Heart left ventricle (tissue), 16 donors: ENCODE results near the gene CAPN9. TPM values are rescaled to one million over a fixed set of nuclear protein-coding genes. Genes with fewer than 3 reads are reported as not detected.

Experiments
- ATAC-seq, 4 donors: fragments of 200-7000 bp; cut with Tn5 transposase; one replicate each; pipeline ENCODE4 v1.9.1; 2020 to 2022; ENCODE audit warnings: moderate library complexity in 4 of 4, mild to moderate bottlenecking in 3 of 4, moderate number of reproducible peaks in 1 of 4
- DNase-seq, 5 donors: peaks; one replicate each; pipeline ENCODE4 v3.0.0-alpha.2; 2020
- H3K27ac ChIP-seq, 12 donors: fragments of 200-600 bp; sonication (generic) in 4 of 12; one replicate each; pipeline versions ENCODE4 v1.5.0 to v1.8.0; 2016 to 2022; ENCODE audit warnings: mild to moderate bottlenecking in 2 of 12
- H3K27me3 ChIP-seq, 9 donors: fragments of 200-600 bp; sonication (generic) in 2 of 9; one replicate each; pipeline versions ENCODE4 v1.5.1 to v1.8.0; 2016 to 2022; ENCODE audit warnings: mild to moderate bottlenecking in 3 of 9
- H3K36me3 ChIP-seq, 9 donors: fragments of 200-600 bp; sonication (generic) in 2 of 9; one replicate each; pipeline versions ENCODE4 v1.5.0 to v1.8.0; 2018 to 2022; ENCODE audit warnings: mild to moderate bottlenecking in 2 of 9
- H3K4me1 ChIP-seq, 12 donors: fragments of 200-600 bp; sonication (generic) in 4 of 12; one replicate each; pipeline versions ENCODE4 v1.5.0 to v1.8.0; 2016 to 2022; ENCODE audit warnings: mild to moderate bottlenecking in 3 of 12
- H3K4me3 ChIP-seq, 12 donors: fragments of 200-600 bp; sonication (generic) in 4 of 12; one replicate each; pipeline versions ENCODE4 v1.5.0 to v1.8.0; 2017 to 2022; ENCODE audit warnings: mild to moderate bottlenecking in 9 of 12, moderate library complexity in 4 of 12
- H3K9me3 ChIP-seq, 12 donors: fragments of 200-600 bp; sonication (generic) in 4 of 12; one replicate each; pipeline versions ENCODE4 v1.5.0 to v1.8.0; 2016 to 2022; ENCODE audit warnings: mild to moderate bottlenecking in 1 of 12
- CTCF ChIP-seq, 12 donors: fragments of 200-600 bp; sonication (generic) in 4 of 12; IDR thresholded peaks; one replicate each; pipeline versions ENCODE4 v1.5.0 to v1.8.0; 2018 to 2022; ENCODE audit warnings: antibody characterized with exemption in 12 of 12, mild to moderate bottlenecking in 5 of 12
- POLR2A ChIP-seq, 2 donors: fragments of 450-650 bp; IDR thresholded peaks; one replicate each; pipeline ENCODE4 v1.6.1; 2017; ENCODE audit warnings: antibody characterized with exemption in 2 of 2, mild to moderate bottlenecking in 2 of 2, moderate library complexity in 2 of 2
- WGBS, 4 donors: extraction: QIAGEN DNeasy Blood & Tissue Kit in 2 of 4; methylation state at CpG; one replicate each; pipeline versions ENCODE4 v1.1.5 to v1.1.7; 2013 to 2018; 5-methylcytosine and 5-hydroxymethylcytosine counted together
- intact Hi-C, 10 donors: fragments of 100-400 bp; cut with DNase I; formaldehyde crosslinking; loops; one replicate each; pipeline versions ENCODE4 v1.11.1 to v1.14.2; 2022
- polyA plus RNA-seq, 2 donors: library from polyadenylated mRNA; stranded (reverse); fragments of 200-250 nt; gene quantifications; one replicate each; pipeline ENCODE4 v1.2.3, GENCODE V29; 2013
- total RNA-seq, 9 donors: library from RNA; depleted of rRNA in 2 of 9; stranded (reverse); fragments of >200 nt in 2 of 9; fragmentation: NEBNext Ultra II Directional in 3 of 9; extraction: Animal tissue kit (Norgen Biotek cat#: 25700) in 3 of 9; gene quantifications; one replicate each; pipeline versions ENCODE4 v1.1.0 to v1.2.4, GENCODE V29; 2016 to 2023
- donor health status: ischemic (EF 13 %, LVEDD 7.1; RV severe dilation, severe dysfunction).
- donor health status: healthy with polysubstance abuse.
- donor health status: DM: no; HTN: yes; CAD: no.
- donor health status: DM: no; HTN: no; CAD: no.
- donor health status: ischemic (EF 25% LVEDD 6.9; RV normal size, moderate dysfunction).
- donor health status: ischemic (EF 25% LVEDD 5.7; RV mildly dilated, moderate dysfunction).
- donor health status: healthy.
- donor health status: DM: yes; HTN: yes; CAD: no.
- donor health status: ischemic (EF 35%, LVEDD 5.7; RV mildly dilated, moderate dysfunction).
- donor health status: nonischemic (EF 11% LVEDD 7.7; RV severe dilation, severe dysfunction).
- donor health status: DM: yes; HTN: yes; CAD: no.
- donor health status: PGD.
- donor health status: ischemic (EF 29% LVEDD 5.4; RV normal size, mild dysfunction).
- donor health status: nonischemic (EF 23%, LVEDD 6.1; RV moderate dilation, normal function).

Gene CAPN9
- total and polyA plus RNA-seq, 11 donors = 0.04 to 0.31 (median 0.17) TPM; not detected in 7

- Histone ChIP-seq H3K36me3 (no peaks in the 10 kb centered on the region), H3K4me3 (peak overlapping the region in 3 of 12 donors; percentile 8 to 35 (median 20)), H3K4me1 (peaks cover 0 to 32% (median 2%) of the 10 kb centered on the region in 12 donors), H3K27me3 (no peaks in the 10 kb centered on the region), H3K27ac (peak overlapping the region in 4 of 12 donors; percentile 11 to 70 (median 38)), H3K9me3 (no peaks in the 10 kb centered on the region)
- ATAC-seq (no peak), DNase-seq (no peak)
- WGBS, 4 donors = 62 to 75% (median 69%) methylated on average over 4 to 5 of the region's 5 CpGs
- intact Hi-C loops = no loop called here
- TF ChIP-seq CTCF (IDR thresholded peaks at IDR 0.05) (no peak), POLR2A (IDR thresholded peaks at IDR 0.05) (no peak)
Observed at GRCh38 chr1:230753191-230753585, 6.0 kb downstream of the CAPN9 start.

- intact Hi-C loops = no loop called here
- peak in 4 of 5 donors; percentile 45 to 69 (median 58) for DNase-seq
- Histone ChIP-seq H3K4me3 (peak overlapping the region in 3 of 12 donors; percentile 8 to 35 (median 20)), H3K27ac (peak overlapping the region in 4 of 12 donors; percentile 11 to 70 (median 38)), H3K36me3 (no peaks in the 10 kb centered on the region), H3K9me3 (no peaks in the 10 kb centered on the region), H3K4me1 (peaks cover 0 to 32% (median 2%) of the 10 kb centered on the region in 12 donors), H3K27me3 (no peaks in the 10 kb centered on the region)
- peak in 3 of 4 donors; percentile 42 to 81 (median 66) for ATAC-seq
- WGBS, 4 donors = 26 to 46% (median 37%) methylated on average over 24 of the region's 24 CpGs
- TF ChIP-seq CTCF (IDR thresholded peaks at IDR 0.05) = no peak
Observed at GRCh38 chr1:230753586-230754251, 6.5 kb downstream of the CAPN9 start.

GRCh38 chr1:230754796-230755195 lies 7.6 kb downstream of the CAPN9 start:
- ATAC-seq (peak; percentile 80 to 86 (median 83)), DNase-seq (peak; percentile 54 to 81 (median 61))
- intact Hi-C loops = loop anchor here in 1 of 10 donors (5.0 kb wide), 1 partner anchor 42 kb away; the partner anchor contains the start of gene AGT
- H3K27ac ChIP-seq = peak overlapping the region in 4 of 12 donors; percentile 35 to 70 (median 56)
- WGBS, 4 donors = 17 to 36% (median 31%) methylated on average over 2 to 3 of the region's 3 CpGs
- H3K27me3 ChIP-seq = no peaks in the 10 kb centered on the region
- peaks cover 0 to 32% (median 2%) of the 10 kb centered on the region in 12 donors for H3K4me1 ChIP-seq
- H3K4me3 ChIP-seq = no peak overlapping the region
- no peaks in the 10 kb centered on the region for H3K9me3 ChIP-seq
- TF ChIP-seq POLR2A (IDR thresholded peaks at IDR 0.05) (no peak), CTCF (IDR thresholded peaks at IDR 0.05) (no peak)
- no peaks in the 10 kb centered on the region for H3K36me3 ChIP-seq

- H3K9me3 ChIP-seq = no peaks in the 10 kb centered on the region
- H3K4me3 ChIP-seq = no peak overlapping the region
- TF ChIP-seq POLR2A (IDR thresholded peaks at IDR 0.05) (no peak), CTCF (IDR thresholded peaks at IDR 0.05) (no peak)
- no peak for DNase-seq
- no peaks in the 10 kb centered on the region for H3K27me3 ChIP-seq
- ATAC-seq = no peak
- H3K36me3 ChIP-seq = no peaks in the 10 kb centered on the region
- intact Hi-C loops = loop anchor here in 1 of 10 donors (5.0 kb wide), 1 partner anchor 46 kb away; the partner anchor contains the start of gene AGT
- H3K27ac ChIP-seq = no peak overlapping the region
- 74 to 88% (median 86%) methylated on average over 11 to 16 of the region's 16 CpGs for WGBS, 4 donors
- H3K4me1 ChIP-seq = peaks cover 0 to 29% (median 2%) of the 10 kb centered on the region in 12 donors
Observed at GRCh38 chr1:230757856-230758708, 10.9 kb downstream of the CAPN9 start.
